SK-N-SH (cell line): ENCODE results near the gene ANK3. TPM values are rescaled to one million over a fixed set of nuclear protein-coding genes. Genes with fewer than 3 reads are reported as not detected.

Experiments
- CTCF ChIA-PET: fragments of 300-600, 350-600 bp; formaldehyde crosslinking; extraction: SDS; loops from one replicate; lab custom pipeline; 2021; lab: Yijun Ruan, JAX
- POLR2A ChIA-PET: fragments of 350-600 bp; sonication (Branson Sonifier 250); formaldehyde crosslinking; extraction: SDS; loops from one replicate; lab custom pipeline; 2020; ENCODE audit warnings: antibody characterized with exemption, inconsistent platforms; lab: Yijun Ruan, JAX
- DNase-seq: peaks from one replicate; pipeline ENCODE4 v3.0.0; 2012
- H2AFZ ChIP-seq: fragments of 200-600 bp; sonication (generic); 2 replicates; pipeline ENCODE4 v1.8.1; 2016; ENCODE audit warnings: antibody characterized with exemption, mild to moderate bottlenecking, low read depth
- H3F3A ChIP-seq: fragments of 200-600 bp; sonication (generic); replicated peaks from 2 replicates; pipeline ENCODE3; 2016; ENCODE audit warnings: antibody characterized with exemption, mild to moderate bottlenecking; ENCODE audit not compliant: insufficient read depth
- H3K27ac ChIP-seq, 2 experiments: fragments of 200-500 bp in 1 of 2; fragments of 200-600 bp in 1 of 2; sonication (Bioruptor generic) in 1 of 2; sonication (generic), shearing (Covaris generic) in 1 of 2; 2 replicates each; pipeline versions ENCODE4 v1.5.1 to v1.6.1; 2014 to 2016; ENCODE audit warnings: low read depth in 2 of 2, inconsistent platforms in 1 of 2, low read length in 1 of 2, mild to moderate bottlenecking in 1 of 2, mixed read lengths in 1 of 2
- H3K27me3 ChIP-seq: fragments of 200-600 bp; sonication (generic), shearing (Covaris generic); 2 replicates; pipeline ENCODE4 v1.6.1; 2016; ENCODE audit warnings: mixed run types; ENCODE audit not compliant: insufficient read depth
- H3K36me3 ChIP-seq, 2 experiments: fragments of 200-500 bp in 1 of 2; fragments of 200-600 bp in 1 of 2; sonication (Bioruptor generic) in 1 of 2; sonication (generic) in 1 of 2; replicated peaks in 1 of 2; 2 replicates each; pipeline versions ENCODE3 to v1.5.1; 2014 to 2016; ENCODE audit warnings: low read length in 1 of 2, mild to moderate bottlenecking in 1 of 2; ENCODE audit not compliant: insufficient read depth in 2 of 2, control insufficient read depth in 1 of 2
- H3K4me1 ChIP-seq, 2 experiments: fragments of 200-500 bp in 1 of 2; fragments of 200-600 bp in 1 of 2; sonication (Bioruptor generic) in 1 of 2; sonication (generic), shearing (Covaris generic) in 1 of 2; 2 replicates each; pipeline versions ENCODE4 v1.5.1 to v1.6.1; 2014 to 2016; ENCODE audit warnings: low read depth in 1 of 2, low read length in 1 of 2, mixed run types in 1 of 2; ENCODE audit not compliant: insufficient read depth in 2 of 2, control insufficient read depth in 1 of 2
- H3K4me2 ChIP-seq: fragments of 200-600 bp; sonication (generic), shearing (Covaris generic); 2 replicates; pipeline ENCODE4 v1.6.1; 2017; ENCODE audit warnings: mixed run types
- H3K4me3 ChIP-seq, 2 experiments: fragments of 200-500 bp in 1 of 2; fragments of 200-600 bp in 1 of 2; sonication (Bioruptor generic) in 1 of 2; sonication (generic), shearing (Covaris generic) in 1 of 2; 2 replicates each; pipeline versions ENCODE4 v1.5.1 to v1.8.1; 2014 to 2016; ENCODE audit warnings: low read depth in 2 of 2, inconsistent platforms in 1 of 2, low read length in 1 of 2, mild to moderate bottlenecking in 1 of 2, mixed read lengths in 1 of 2, moderate library complexity in 1 of 2
- H3K79me2 ChIP-seq: fragments of 200-600 bp; sonication (generic); 2 replicates; pipeline ENCODE4 v1.8.1; 2017; ENCODE audit warnings: mild to moderate bottlenecking; ENCODE audit not compliant: insufficient read depth
- H3K9ac ChIP-seq: fragments of 200-600 bp; sonication (generic); 2 replicates; pipeline ENCODE4 v1.6.1; 2017; ENCODE audit warnings: mixed run types
- H3K9me2 ChIP-seq: fragments of 200-600 bp; sonication (generic); 2 replicates; pipeline ENCODE4 v1.6.1; 2017; ENCODE audit warnings: mixed run types
- H3K9me3 ChIP-seq: fragments of 200-600 bp; sonication (generic); 2 replicates; pipeline ENCODE4 v1.6.1; 2017; ENCODE audit warnings: mixed run types, mild to moderate bottlenecking, moderate library complexity
- H4K20me1 ChIP-seq: fragments of 200-600 bp; sonication (generic); 2 replicates; pipeline ENCODE4 v1.6.1; 2017; ENCODE audit warnings: mild to moderate bottlenecking, mixed run types; ENCODE audit not compliant: insufficient read depth
- CHD2 ChIP-seq: fragments of 150-350 bp; IDR thresholded peaks from 2 replicates; pipeline ENCODE4 v1.6.1; 2018; ENCODE audit warnings: low read length; ENCODE audit not compliant: partially characterized antibody
- ELF1 ChIP-seq: IDR thresholded peaks from 2 replicates; pipeline ENCODE4 v1.4.0; 2012
- GABPA ChIP-seq: IDR thresholded peaks from 2 replicates; pipeline ENCODE4 v1.4.0; 2012; ENCODE audit warnings: low read depth, mild to moderate bottlenecking
- IRF3 ChIP-seq: fragments of 150-350 bp; IDR thresholded peaks from 2 replicates; pipeline ENCODE4 v1.6.1; 2016; ENCODE audit warnings: mild to moderate bottlenecking, low read depth, low read length
- MXI1 ChIP-seq: IDR thresholded peaks from 2 replicates; pipeline ENCODE4 v1.6.1; 2012; ENCODE audit warnings: mild to moderate bottlenecking, low read depth, low read length, improper control_type of control experiment
- NRF1 ChIP-seq: IDR thresholded peaks from 2 replicates; pipeline ENCODE4 v1.6.1; 2012; ENCODE audit warnings: low read depth, mild to moderate bottlenecking, low read length
- POLR2AphosphoS5 ChIP-seq: IDR thresholded peaks from 2 replicates; pipeline ENCODE4 v1.6.1; 2012; ENCODE audit warnings: low read depth, low read length
- RFX5 ChIP-seq: IDR thresholded peaks from 2 replicates; pipeline ENCODE4 v1.6.1; 2012; ENCODE audit warnings: mild to moderate bottlenecking, improper control_type of control experiment, low read length
- TEAD4 ChIP-seq: IDR thresholded peaks from 2 replicates; pipeline ENCODE4 v1.4.0; 2012; ENCODE audit warnings: mild to moderate bottlenecking, borderline replicate concordance; ENCODE audit not compliant: insufficient read depth
- WGBS: methylation state at CpG from one replicate; pipeline ENCODE4 v1.1.6; 2017; ENCODE audit warnings: low lambda C conversion rate; 5-methylcytosine and 5-hydroxymethylcytosine counted together
- polyA plus RNA-seq, 3 experiments: library from polyadenylated mRNA; depleted of rRNA; stranded (reverse); fragments of >200 nt; gene quantifications; 2 replicates each; pipeline ENCODE4 v1.2.3, GENCODE V29; 2012
- TF ChIP-seq, protein P1 (sequence below): IDR thresholded peaks from 2 replicates; pipeline ENCODE4 v1.4.0; 2012; ENCODE audit warnings: low read depth

The ANK3 gene
- polyA plus RNA-seq, 1 of the 3 experiments (the other 2 are of a cell fraction), result 10.0 TPM

DNA sequence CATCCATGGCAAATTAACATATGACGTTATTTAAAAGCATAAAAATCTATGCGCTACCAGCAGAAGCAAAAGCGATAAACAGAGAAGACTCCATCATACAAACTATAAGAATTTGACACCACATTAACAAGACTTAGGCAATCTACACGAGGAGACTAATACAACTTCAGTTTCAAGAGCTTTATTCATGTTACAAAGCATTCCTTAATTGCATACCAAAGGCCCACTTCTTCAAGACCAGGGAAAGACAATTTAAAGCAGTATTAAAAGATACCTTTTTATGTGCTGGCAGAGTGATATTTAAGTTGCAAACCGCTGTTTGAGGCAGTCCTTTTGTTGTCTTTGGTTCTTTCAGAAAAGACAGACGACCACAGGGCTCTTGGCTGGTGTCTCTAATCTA, 307.3 kb downstream of the ANK3 start:
- H3K4me1 ChIP-seq, result no peaks in the 10 kb centered on the region
- TF ChIP-seq GABPA, result no peak
- TF ChIP-seq, protein P1, sequence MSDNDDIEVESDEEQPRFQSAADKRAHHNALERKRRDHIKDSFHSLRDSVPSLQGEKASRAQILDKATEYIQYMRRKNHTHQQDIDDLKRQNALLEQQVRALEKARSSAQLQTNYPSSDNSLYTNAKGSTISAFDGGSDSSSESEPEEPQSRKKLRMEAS, result no peak
- no peak for TF ChIP-seq NRF1
- TF ChIP-seq POLR2AphosphoS5, result no peak
- TF ChIP-seq, all 33 proteins: peak for 0
- Histone ChIP-seq H3F3A (no peaks in the 10 kb centered on the region), H3K79me2 (no peaks in the 10 kb centered on the region), H3K9ac (no peak overlapping the region), H3K27ac (no peak overlapping the region), H3K4me2 (no peak overlapping the region), H3K9me3 (no peaks in the 10 kb centered on the region), H4K20me1 (no peaks in the 10 kb centered on the region), H3K4me3 (no peak overlapping the region), H2AFZ (no peak overlapping the region), H3K36me3 (peaks cover 3 to 13% of the 10 kb centered on the region in 2 experiments), H3K27me3 (no peaks in the 10 kb centered on the region), H3K9me2 (no peaks in the 10 kb centered on the region)
- 86% methylated on average over 6 of the region's 6 CpGs for WGBS
- ChIA-PET CTCF (interaction anchor here (1.0 to 1.4 kb wide), 2 partner anchors 34 to 122 kb away, joined by 3 read pairs; no protein-coding TSS in a partner anchor), POLR2A (no interaction called here)
- no peak for DNase-seq

DNA sequence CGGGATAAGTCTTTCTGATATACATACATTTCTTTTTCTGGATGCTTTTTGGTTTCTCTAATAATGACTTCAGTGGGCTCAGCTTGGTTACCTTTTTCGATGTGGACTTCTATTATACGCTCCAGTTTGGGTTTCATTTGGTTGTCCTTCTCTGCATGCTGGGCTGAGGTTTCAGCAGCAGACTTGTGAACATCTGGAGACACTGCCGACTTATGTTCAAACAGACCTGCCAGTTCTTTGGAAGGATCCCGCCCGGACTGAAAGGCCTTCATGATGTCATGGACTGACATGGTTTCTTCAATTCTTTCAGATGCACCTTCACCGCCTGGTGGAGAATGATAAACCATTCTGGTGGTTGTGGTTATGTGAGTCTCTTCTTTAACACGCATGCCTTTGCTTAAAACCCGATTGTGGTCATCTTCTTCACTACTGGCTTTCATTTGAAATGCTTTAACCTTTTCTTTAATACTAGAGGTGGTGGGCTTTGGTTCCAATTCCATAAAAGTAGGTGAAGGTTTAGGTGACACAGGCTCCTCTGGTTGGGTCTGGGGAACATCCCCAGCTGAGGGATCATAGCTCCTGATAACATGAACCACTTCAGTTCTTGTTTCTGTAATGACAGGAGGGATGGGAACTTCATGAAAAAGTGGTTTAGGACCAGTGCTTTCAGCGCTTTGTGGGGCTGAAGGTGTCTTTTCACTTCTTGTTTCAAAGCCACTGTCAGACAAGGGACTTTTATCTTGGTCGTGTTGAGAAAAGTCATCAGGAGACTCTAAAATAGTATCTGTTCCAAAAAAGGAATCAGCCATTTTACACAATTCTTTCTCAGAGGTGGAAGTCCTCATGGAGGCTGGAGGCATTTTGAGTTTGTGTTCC, 315.7 kb downstream of the ANK3 start:
- Histone ChIP-seq H3K4me3 (no peak overlapping the region), H2AFZ (no peak overlapping the region), H3K9me2 (no peaks in the 10 kb centered on the region), H3K27me3 (no peaks in the 10 kb centered on the region), H3K36me3 (peaks cover 4 to 5% of the 10 kb centered on the region in 2 experiments), H3K27ac (no peak overlapping the region), H3F3A (no peaks in the 10 kb centered on the region), H3K9me3 (no peaks in the 10 kb centered on the region), H3K9ac (no peak overlapping the region), H3K79me2 (no peaks in the 10 kb centered on the region), H3K4me2 (no peak overlapping the region), H3K4me1 (no peaks in the 10 kb centered on the region), H4K20me1 (no peaks in the 10 kb centered on the region)
- WGBS, result 79% methylated on average over 11 of the region's 11 CpGs
- ChIA-PET CTCF (no interaction called here), POLR2A (no interaction called here)
- no peak for TF ChIP-seq RFX5
- no peak for TF ChIP-seq CHD2
- TF ChIP-seq ELF1, result no peak
- TF ChIP-seq IRF3, result no peak
- TF ChIP-seq GABPA, result no peak
- no peak for TF ChIP-seq TEAD4
- no peak for TF ChIP-seq NRF1
- TF ChIP-seq, protein P1, result no peak
- TF ChIP-seq MXI1, result no peak
- no peak for DNase-seq
